HepG2 (cell line): Measurements from ENCODE around the gene PRDX3.

ENCODE experiments used
- ISL2 ChIP-seq: sonication (generic); formaldehyde crosslinking; IDR thresholded peaks from 2 replicates; pipeline ENCODE4 v1.5.0; 2020; ENCODE audit warnings: missing genetic modification reagents
- JUN ChIP-seq: sonication (generic); formaldehyde crosslinking; IDR thresholded peaks from 2 replicates; pipeline ENCODE4 v1.4.0; 2020; ENCODE audit warnings: mild to moderate bottlenecking, missing genetic modification reagents
- MYC ChIP-seq: sonication (generic); formaldehyde crosslinking; IDR thresholded peaks from 2 replicates; pipeline ENCODE4 v1.9.0; 2021; ENCODE audit warnings: missing genetic modification reagents, borderline replicate concordance
- NKX3-1 ChIP-seq: sonication (generic); formaldehyde crosslinking; IDR thresholded peaks from 2 replicates; pipeline ENCODE4 v1.5.0; 2020; ENCODE audit warnings: missing genetic modification reagents
- PRDM15 ChIP-seq: sonication (generic); formaldehyde crosslinking; IDR thresholded peaks from 2 replicates; pipeline ENCODE4 v1.4.0; 2020; ENCODE audit warnings: missing genetic modification reagents
- RAD21 ChIP-seq: fragments of 450-650 bp; formaldehyde crosslinking; IDR thresholded peaks from 2 replicates; pipeline ENCODE4 v1.5.0; 2020; ENCODE audit warnings: mild to moderate bottlenecking
- SAP130 ChIP-seq: IDR thresholded peaks from 2 replicates; pipeline ENCODE4 v1.6.1; 2016; ENCODE audit warnings: low read depth
- SIN3A ChIP-seq: IDR thresholded peaks from 2 replicates; pipeline ENCODE4 v1.6.1; 2011; ENCODE audit warnings: low read depth, mild to moderate bottlenecking, control low read depth, low read length, borderline replicate concordance
- USF2 ChIP-seq, 2 experiments: sonication (generic) in 1 of 2; formaldehyde crosslinking in 1 of 2; IDR thresholded peaks; 2 replicates each; pipeline versions ENCODE4 v1.5.1 to v1.6.1; 2011 to 2020; ENCODE audit warnings: borderline replicate concordance in 1 of 2, low read depth in 1 of 2, low read length in 1 of 2, mild to moderate bottlenecking in 1 of 2, missing genetic modification reagents in 1 of 2, moderate library complexity in 1 of 2
- ZBTB20 ChIP-seq: sonication (generic); formaldehyde crosslinking; IDR thresholded peaks from 2 replicates; pipeline ENCODE4 v1.8.1; 2023; ENCODE audit warnings: missing genetic modification reagents, low read depth, mild to moderate bottlenecking, borderline replicate concordance
- ZNF20 ChIP-seq: sonication (generic); formaldehyde crosslinking; IDR thresholded peaks from 2 replicates; pipeline ENCODE4 v1.4.0; 2020; ENCODE audit warnings: mild to moderate bottlenecking, moderate library complexity, missing genetic modification reagents
- ZNF235 ChIP-seq: sonication (generic); formaldehyde crosslinking; IDR thresholded peaks from 2 replicates; pipeline ENCODE4 v1.8.1; 2023; ENCODE audit warnings: mild to moderate bottlenecking, missing genetic modification reagents, borderline replicate concordance
- ZNF350 ChIP-seq: sonication (generic); formaldehyde crosslinking; IDR thresholded peaks from 2 replicates; pipeline ENCODE4 v1.4.0; 2020; ENCODE audit warnings: mild to moderate bottlenecking, low read depth, missing genetic modification reagents, borderline replicate concordance
- ZNF614 ChIP-seq: IDR thresholded peaks from 2 replicates; pipeline ENCODE4 v1.6.1; 2018; ENCODE audit warnings: missing biosample characterization, missing genetic modification reagents, inconsistent platforms, borderline replicate concordance

GRCh38 chr10:119227825-119228224 is 49.2 kb upstream of the PRDX3 start:
- TF ChIP-seq SAP130 (no peak), NKX3-1 (CRISPR knock-in tag) (no peak), ZNF235 (CRISPR knock-in tag) (no peak), MYC (CRISPR knock-in tag) (no peak), SIN3A (no peak), ISL2 (CRISPR knock-in tag) (no peak), ZNF614 (no peak), PRDM15 (CRISPR knock-in tag) (no peak), JUN (CRISPR knock-in tag) (no peak), ZBTB20 (CRISPR knock-in tag) (no peak), ZNF350 (CRISPR knock-in tag) (no peak), RAD21 (CRISPR knock-in tag) (no peak), USF2 (IDR thresholded peaks at IDR 0.05; ENCODE audit: low read depth, low read length) (no peak), USF2 (CRISPR knock-in tag; IDR thresholded peaks at IDR 0.05; ENCODE audit: borderline replicate concordance) (no peak), ZNF20 (CRISPR knock-in tag) (no peak)
